H9 (cell line): Measurements from ENCODE around the gene ACOXL. TPM values are rescaled to one million over a fixed set of nuclear protein-coding genes. Genes with fewer than 3 reads are reported as not detected.

Experiments used
- DNase-seq: peaks from one replicate; pipeline ENCODE4 v3.0.0-alpha.2; 2017
- H2AFZ ChIP-seq: one replicate; pipeline ENCODE4 v1.6.1; 2013; ENCODE audit warnings: mild to moderate bottlenecking, low read length, control low read depth, moderate library complexity
- H2AK5ac ChIP-seq: 2 replicates; pipeline ENCODE4 v1.6.1; 2013; ENCODE audit warnings: low read length, control low read depth, mixed read lengths; ENCODE audit not compliant: insufficient read length
- H2BK120ac ChIP-seq: one replicate; pipeline ENCODE4 v1.6.1; 2013; ENCODE audit warnings: low read depth, mild to moderate bottlenecking, low read length, control low read depth, inconsistent platforms; ENCODE audit not compliant: poor library complexity, severe bottlenecking
- H2BK12ac ChIP-seq: 2 replicates; pipeline ENCODE4 v1.6.1; 2013; ENCODE audit warnings: low read length, control low read depth, mixed read lengths, low read depth; ENCODE audit not compliant: insufficient read length
- H2BK15ac ChIP-seq: 2 replicates; pipeline ENCODE4 v1.6.1; 2013; ENCODE audit warnings: low read depth, low read length, control low read depth
- H2BK20ac ChIP-seq: one replicate; pipeline ENCODE4 v1.6.1; 2013; ENCODE audit warnings: low read depth, mild to moderate bottlenecking, low read length, control low read depth, inconsistent platforms; ENCODE audit not compliant: poor library complexity, severe bottlenecking
- H2BK5ac ChIP-seq: 2 replicates; pipeline ENCODE4 v1.6.1; 2013; ENCODE audit warnings: low read length, control low read depth, mixed read lengths; ENCODE audit not compliant: insufficient read length
- H3K14ac ChIP-seq: 2 replicates; pipeline ENCODE4 v1.6.1; 2013; ENCODE audit warnings: low read length, control low read depth; ENCODE audit not compliant: insufficient read depth
- H3K18ac ChIP-seq: 2 replicates; pipeline ENCODE4 v1.6.1; 2013; ENCODE audit warnings: low read depth, mild to moderate bottlenecking, mixed read lengths, low read length, control low read depth; ENCODE audit not compliant: insufficient read length
- H3K23ac ChIP-seq: 2 replicates; pipeline ENCODE4 v1.6.1; 2013; ENCODE audit warnings: low read length, control low read depth, mixed read lengths, low read depth; ENCODE audit not compliant: insufficient read length
- H3K23me2 ChIP-seq: 2 replicates; pipeline ENCODE4 v1.6.1; 2013; ENCODE audit warnings: low read depth, mild to moderate bottlenecking, mixed read lengths, low read length, control low read depth; ENCODE audit not compliant: insufficient read length, poor library complexity, severe bottlenecking
- H3K27ac ChIP-seq: 2 replicates; pipeline ENCODE4 v1.5.1; 2013; ENCODE audit warnings: low read length, control low read depth, mixed read lengths, low read depth; ENCODE audit not compliant: insufficient read length
- H3K27me3 ChIP-seq: 2 replicates; pipeline ENCODE4 v1.6.1; 2013; ENCODE audit warnings: low read length, control low read depth, inconsistent platforms; ENCODE audit not compliant: insufficient read depth
- H3K4ac ChIP-seq: 2 replicates; pipeline ENCODE4 v1.6.1; 2013; ENCODE audit warnings: low read depth, mild to moderate bottlenecking, control low read depth, inconsistent platforms, low read length, moderate library complexity
- H3K4me1 ChIP-seq: 2 replicates; pipeline ENCODE4 v1.6.1; 2013; ENCODE audit warnings: low read length, control low read depth, inconsistent platforms; ENCODE audit not compliant: insufficient read depth
- H3K4me2 ChIP-seq: 2 replicates; pipeline ENCODE4 v1.6.1; 2013; ENCODE audit warnings: low read length, control low read depth, mixed read lengths; ENCODE audit not compliant: insufficient read length, insufficient read depth
- H3K56ac ChIP-seq: 2 replicates; pipeline ENCODE4 v1.6.1; 2013; ENCODE audit warnings: low read depth, mild to moderate bottlenecking, mixed read lengths, low read length, control low read depth; ENCODE audit not compliant: insufficient read length
- H3K79me1 ChIP-seq: 2 replicates; pipeline ENCODE4 v1.6.1; 2013; ENCODE audit warnings: low read depth, mild to moderate bottlenecking, moderate library complexity, low read length, control low read depth, inconsistent platforms; ENCODE audit not compliant: insufficient read depth, poor library complexity, severe bottlenecking
- H3K79me2 ChIP-seq: 2 replicates; pipeline ENCODE4 v1.6.1; 2013; ENCODE audit warnings: low read length, control low read depth, inconsistent platforms; ENCODE audit not compliant: insufficient read depth
- H3K9ac ChIP-seq: 2 replicates; pipeline ENCODE4 v1.6.1; 2013; ENCODE audit warnings: low read length, control low read depth, mixed read lengths; ENCODE audit not compliant: insufficient read length; ENCODE audit errors: extremely low read depth
- H3K9me3 ChIP-seq: one replicate; pipeline ENCODE4 v1.6.1; 2013; ENCODE audit warnings: low read depth, low read length, inconsistent platforms; ENCODE audit not compliant: control insufficient read depth
- H3T11ph ChIP-seq: one replicate; pipeline ENCODE4 v1.6.1; 2013; ENCODE audit warnings: mild to moderate bottlenecking, low read length, control low read depth, inconsistent platforms
- H4K20me1 ChIP-seq: one replicate; pipeline ENCODE4 v1.6.1; 2013; ENCODE audit not compliant: control insufficient read depth, insufficient read length, insufficient read depth
- H4K5ac ChIP-seq: 2 replicates; pipeline ENCODE4 v1.6.1; 2013; ENCODE audit warnings: low read depth, mild to moderate bottlenecking, mixed read lengths, low read length, control low read depth; ENCODE audit not compliant: insufficient read length
- H4K8ac ChIP-seq: replicated peaks from 2 replicates; pipeline ENCODE4 v1.6.1; 2013; ENCODE audit warnings: low read length, control low read depth, mixed read lengths, low read depth; ENCODE audit not compliant: insufficient read length
- H4K91ac ChIP-seq: 2 replicates; pipeline ENCODE4 v1.6.1; 2013; ENCODE audit warnings: low read depth, mild to moderate bottlenecking, moderate library complexity, mixed read lengths, low read length, control low read depth; ENCODE audit not compliant: insufficient read length
- H3K27ac Mint-ChIP-seq, 3 experiments: 2 replicates in 2 of 3; 3 replicates in 1 of 3; pipeline ENCODE4 v1.8.0; 2020 to 2021; ENCODE audit warnings: mixed read lengths in 3 of 3, mild to moderate bottlenecking in 1 of 3, moderate library complexity in 1 of 3
- H3K27me3 Mint-ChIP-seq: 2 replicates; pipeline ENCODE4 v1.8.0; 2021; ENCODE audit warnings: low read depth, mild to moderate bottlenecking, moderate library complexity, mixed read lengths
- H3K36me3 Mint-ChIP-seq, 3 experiments: 2 replicates in 2 of 3; 3 replicates in 1 of 3; pipeline ENCODE4 v1.8.0; 2020 to 2021; ENCODE audit warnings: low read depth in 3 of 3, mixed read lengths in 3 of 3; ENCODE audit not compliant: insufficient read depth in 1 of 3
- H3K4me1 Mint-ChIP-seq, 2 experiments: 2 replicates each; pipeline ENCODE4 v1.8.0; 2020; ENCODE audit warnings: mixed read lengths in 2 of 2
- H3K4me3 Mint-ChIP-seq, 2 experiments: 2 replicates in 1 of 2; 3 replicates in 1 of 2; pipeline ENCODE4 v1.8.0; 2020 to 2021; ENCODE audit warnings: mild to moderate bottlenecking in 2 of 2, mixed read lengths in 2 of 2, moderate library complexity in 1 of 2
- H3K9me3 Mint-ChIP-seq, 2 experiments: 2 replicates in 1 of 2; 3 replicates in 1 of 2; pipeline ENCODE4 v1.8.0; 2020; ENCODE audit warnings: mild to moderate bottlenecking in 2 of 2, mixed read lengths in 2 of 2, moderate library complexity in 1 of 2
- WGBS: extraction: QIAGEN DNeasy Blood & Tissue Kit; methylation state at CpG from one replicate; pipeline ENCODE4 v1.1.7; 2013; ENCODE audit warnings: missing lambda C conversion rate, low lambda C conversion rate, mixed read lengths; ENCODE audit not compliant: insufficient read length; ENCODE audit errors: extremely low coverage; 5-methylcytosine and 5-hydroxymethylcytosine counted together
- total RNA-seq: library from RNA; stranded (reverse); gene quantifications from 2 replicates; pipeline ENCODE4 v1.2.1, GENCODE V29; 2021
- TF ChIP-seq, protein P1 (sequence below): fragments of 200-600 bp; sonication (generic); conservative IDR thresholded peaks from 3 replicates; pipeline ENCODE4 v1.8.0; 2021; ENCODE audit warnings: antibody characterized with exemption, mild to moderate bottlenecking

ACOXL gene
- total RNA-seq, 1 experiment from 2014 or later: 37.6 TPM

DNA sequence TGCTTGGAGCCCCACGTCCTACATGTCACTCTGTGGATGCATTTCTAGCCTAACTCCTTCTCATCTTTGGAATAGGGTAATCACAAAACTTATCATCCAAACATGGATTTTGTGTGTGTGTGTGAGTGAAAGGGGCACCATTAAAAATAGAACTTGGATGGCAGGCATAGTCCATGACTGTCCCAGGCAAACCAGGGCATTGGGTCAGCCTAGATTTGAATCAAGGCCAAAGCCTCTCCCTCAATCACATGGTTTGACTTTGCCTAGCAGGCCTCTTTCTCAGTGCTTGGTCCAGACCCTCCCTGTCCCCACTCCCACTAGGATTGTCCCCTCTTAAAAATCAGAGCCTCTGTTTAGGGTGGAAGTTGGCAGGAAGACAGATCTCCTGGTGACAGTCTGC, 320.9 kb downstream of the ACOXL start:
- H4K5ac ChIP-seq: no peak overlapping the region
- H3K27me3 ChIP-seq: no peaks in the 10 kb centered on the region
- H3T11ph ChIP-seq: no peak overlapping the region
- no peaks in the 10 kb centered on the region for H3K79me1 ChIP-seq
- H2AK5ac ChIP-seq: no peak overlapping the region
- no peak overlapping the region for H3K56ac ChIP-seq
- H3K9ac ChIP-seq: no peak overlapping the region
- TF ChIP-seq, protein P1, sequence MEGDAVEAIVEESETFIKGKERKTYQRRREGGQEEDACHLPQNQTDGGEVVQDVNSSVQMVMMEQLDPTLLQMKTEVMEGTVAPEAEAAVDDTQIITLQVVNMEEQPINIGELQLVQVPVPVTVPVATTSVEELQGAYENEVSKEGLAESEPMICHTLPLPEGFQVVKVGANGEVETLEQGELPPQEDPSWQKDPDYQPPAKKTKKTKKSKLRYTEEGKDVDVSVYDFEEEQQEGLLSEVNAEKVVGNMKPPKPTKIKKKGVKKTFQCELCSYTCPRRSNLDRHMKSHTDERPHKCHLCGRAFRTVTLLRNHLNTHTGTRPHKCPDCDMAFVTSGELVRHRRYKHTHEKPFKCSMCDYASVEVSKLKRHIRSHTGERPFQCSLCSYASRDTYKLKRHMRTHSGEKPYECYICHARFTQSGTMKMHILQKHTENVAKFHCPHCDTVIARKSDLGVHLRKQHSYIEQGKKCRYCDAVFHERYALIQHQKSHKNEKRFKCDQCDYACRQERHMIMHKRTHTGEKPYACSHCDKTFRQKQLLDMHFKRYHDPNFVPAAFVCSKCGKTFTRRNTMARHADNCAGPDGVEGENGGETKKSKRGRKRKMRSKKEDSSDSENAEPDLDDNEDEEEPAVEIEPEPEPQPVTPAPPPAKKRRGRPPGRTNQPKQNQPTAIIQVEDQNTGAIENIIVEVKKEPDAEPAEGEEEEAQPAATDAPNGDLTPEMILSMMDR: no peak
- no peak overlapping the region for H2BK20ac ChIP-seq
- H2BK15ac ChIP-seq: no peak overlapping the region
- H3K14ac ChIP-seq: no peak overlapping the region
- H2AFZ ChIP-seq: no peak overlapping the region
- no peak overlapping the region for H3K4ac ChIP-seq
- no peak overlapping the region for H4K91ac ChIP-seq
- H4K20me1 ChIP-seq: no peaks in the 10 kb centered on the region
- no peaks in the 10 kb centered on the region for H3K23me2 ChIP-seq
- no CpG with 5 or more reads among the region's 1 CpG for WGBS
- no peak overlapping the region for H3K23ac ChIP-seq
- H4K8ac ChIP-seq: no peak overlapping the region
- no peak overlapping the region for H3K4me2 ChIP-seq
- no peak overlapping the region for H2BK12ac ChIP-seq
- Mint-ChIP-seq H3K27ac (no peak overlapping the region; a peak in 1 of 7 replicates), H3K36me3 (peaks cover 0 to 6% (median 5%) of the 10 kb centered on the region in 3 experiments; a peak in 4 of 7 replicates), H3K27me3 (no peaks in the 10 kb centered on the region), H3K4me3 (no peak overlapping the region), H3K4me1 (no peaks in the 10 kb centered on the region), H3K9me3 (no peaks in the 10 kb centered on the region)
- no peak for DNase-seq
- no peak overlapping the region for H3K18ac ChIP-seq
- no peaks in the 10 kb centered on the region for H3K79me2 ChIP-seq
- no peak overlapping the region for H2BK120ac ChIP-seq
- no peak overlapping the region for H2BK5ac ChIP-seq
- H3K9me3 ChIP-seq: no peaks in the 10 kb centered on the region
- no peak overlapping the region for H3K27ac ChIP-seq
- no peaks in the 10 kb centered on the region for H3K4me1 ChIP-seq
